ENCODE results near the gene FNDC3A. TPM values are rescaled to one million over a fixed set of nuclear protein-coding genes. Genes with fewer than 3 reads are reported as not detected.

FNDC3A gene
- total RNA-seq, 1 donor from 2014 or later, result 39.4 TPM

DNA sequence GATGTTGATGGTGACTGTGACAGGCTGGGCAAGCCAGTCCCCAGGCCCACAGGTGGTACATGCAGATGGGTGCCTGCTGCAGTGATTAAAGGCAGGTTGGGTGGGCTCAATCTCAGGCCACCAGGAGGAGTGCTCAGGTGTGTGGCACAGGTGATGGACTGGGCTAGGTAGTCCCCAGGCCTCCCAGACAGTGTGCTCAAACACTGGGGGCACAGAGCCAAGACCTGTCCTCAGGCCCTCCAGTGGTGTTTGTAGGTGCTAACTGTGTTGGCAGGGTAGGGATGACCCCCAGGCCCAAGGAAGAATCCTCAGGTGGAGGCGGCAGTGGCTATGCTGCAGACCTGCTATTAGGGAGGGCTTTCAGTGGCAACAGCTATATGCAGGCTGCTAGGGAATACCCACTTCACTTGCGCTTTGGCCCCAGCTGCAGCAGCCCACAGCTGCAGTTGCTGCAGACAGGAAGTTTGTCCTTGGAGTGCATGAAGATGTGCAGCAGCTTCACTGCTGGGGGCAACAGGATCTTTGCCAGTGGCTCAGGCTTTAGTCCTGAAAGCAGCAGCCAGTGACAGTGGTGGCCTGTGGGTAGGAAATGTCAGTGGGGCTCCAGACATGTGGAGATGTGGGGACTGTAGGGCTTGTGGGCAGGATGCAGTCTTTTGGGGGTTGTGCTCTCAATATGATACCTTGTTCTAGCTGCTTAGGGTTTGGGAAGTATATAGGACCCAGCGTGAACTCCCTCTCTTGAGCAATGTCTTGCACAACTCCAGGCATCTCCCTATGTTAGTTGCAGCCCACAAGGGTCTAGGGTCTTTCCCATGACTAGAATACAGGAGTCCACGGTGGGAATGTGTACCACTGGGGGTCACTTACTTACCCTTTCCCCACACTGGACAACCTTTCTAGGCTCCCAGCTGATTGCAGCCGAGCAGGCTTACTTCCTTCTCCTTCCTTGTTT, 190.4 kb downstream of the FNDC3A start:
- Mint-ChIP-seq H3K4me3 (ENCODE audit: unreplicated experiment) (no peak overlapping the region), H3K36me3 (ENCODE audit: low read depth, unreplicated experiment) (peaks cover 43% of the 10 kb centered on the region), H3K27ac (ENCODE audit: unreplicated experiment) (no peak overlapping the region), H3K27me3 (ENCODE audit: unreplicated experiment) (peaks cover 11% of the 10 kb centered on the region), H3K9me3 (ENCODE audit: unreplicated experiment) (peaks cover 10% of the 10 kb centered on the region), H3K4me1 (ENCODE audit: unreplicated experiment) (peaks cover 6% of the 10 kb centered on the region)
- no peak for TF ChIP-seq CTCF (IDR thresholded peaks at IDR 0.05; ENCODE audit: unreplicated experiment)
- no peak for DNase-seq (ENCODE audit: low spot score)

DNA sequence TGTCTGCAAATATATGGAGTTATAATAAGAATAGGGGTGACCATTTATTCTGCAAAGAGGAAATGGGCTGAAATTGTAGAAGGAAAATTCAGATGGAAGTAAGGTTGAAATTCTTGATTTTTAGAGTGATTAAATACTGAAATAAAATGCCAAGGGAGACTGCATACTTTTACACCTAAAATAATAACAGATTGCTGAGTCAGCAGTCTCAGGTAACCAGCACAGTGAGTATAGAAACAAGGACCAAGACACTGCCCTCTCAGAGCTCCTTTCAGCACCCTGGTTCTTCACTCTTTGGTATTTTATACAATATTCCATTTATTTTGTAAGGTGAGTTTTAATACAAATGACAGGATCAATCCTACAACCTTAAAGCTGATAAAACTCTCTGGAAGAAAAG, 195.6 kb downstream of the FNDC3A start:
- H3K4me3 Mint-ChIP-seq (ENCODE audit: unreplicated experiment), result no peak overlapping the region
- H3K36me3 Mint-ChIP-seq (ENCODE audit: low read depth, unreplicated experiment), result peaks cover 7% of the 10 kb centered on the region
- peaks cover 3% of the 10 kb centered on the region for H3K4me1 Mint-ChIP-seq (ENCODE audit: unreplicated experiment)
- no peak for DNase-seq (ENCODE audit: low spot score)
- no peak for TF ChIP-seq CTCF (IDR thresholded peaks at IDR 0.05; ENCODE audit: unreplicated experiment)
- no peak overlapping the region for H3K27ac Mint-ChIP-seq (ENCODE audit: unreplicated experiment)
- no peaks in the 10 kb centered on the region for H3K9me3 Mint-ChIP-seq (ENCODE audit: unreplicated experiment)
- H3K27me3 Mint-ChIP-seq (ENCODE audit: unreplicated experiment), result peaks cover 3% of the 10 kb centered on the region

DNA sequence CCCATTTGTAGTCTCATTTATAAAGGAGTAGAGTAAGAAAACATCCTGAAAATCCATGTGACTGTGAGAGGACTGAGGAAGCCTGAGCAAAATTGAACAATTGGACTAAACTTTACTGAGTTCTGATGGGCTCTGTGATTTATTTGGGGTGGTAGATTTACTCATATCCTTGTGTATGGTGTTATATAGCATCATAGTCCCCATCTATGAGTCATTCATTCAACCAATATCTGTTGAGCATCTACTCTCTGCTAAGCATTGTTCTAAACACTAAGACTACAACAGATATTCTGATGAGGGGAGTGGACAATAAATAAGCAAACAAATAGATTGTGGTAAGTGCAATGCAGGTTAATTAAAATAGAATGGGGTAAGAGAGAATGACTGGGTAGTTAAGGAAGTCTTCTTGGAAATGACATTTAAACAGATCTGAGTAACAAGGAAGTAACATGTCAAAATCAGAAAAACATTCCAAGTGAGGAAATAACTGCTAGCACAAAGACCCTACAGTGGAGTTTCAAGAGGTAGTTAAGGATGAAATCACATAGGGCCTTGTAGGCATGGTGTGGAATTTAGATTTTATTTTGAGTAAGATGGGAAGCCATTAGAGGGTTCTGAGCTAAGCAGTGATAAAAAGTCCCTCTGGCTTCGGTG, 208.1 kb downstream of the FNDC3A start:
- TF ChIP-seq CTCF (IDR thresholded peaks at IDR 0.05; ENCODE audit: unreplicated experiment), result no peak
- Mint-ChIP-seq H3K9me3 (ENCODE audit: unreplicated experiment) (no peaks in the 10 kb centered on the region), H3K36me3 (ENCODE audit: low read depth, unreplicated experiment) (peaks cover 25% of the 10 kb centered on the region), H3K27ac (ENCODE audit: unreplicated experiment) (no peak overlapping the region), H3K27me3 (ENCODE audit: unreplicated experiment) (no peaks in the 10 kb centered on the region), H3K4me1 (ENCODE audit: unreplicated experiment) (no peaks in the 10 kb centered on the region), H3K4me3 (ENCODE audit: unreplicated experiment) (no peak overlapping the region)
- no peak for DNase-seq (ENCODE audit: low spot score)

- Mint-ChIP-seq H3K4me3 (ENCODE audit: unreplicated experiment) (no peak overlapping the region), H3K4me1 (ENCODE audit: unreplicated experiment) (no peaks in the 10 kb centered on the region), H3K27me3 (ENCODE audit: unreplicated experiment) (no peaks in the 10 kb centered on the region), H3K27ac (ENCODE audit: unreplicated experiment) (peak overlapping the region; percentile 36), H3K36me3 (ENCODE audit: low read depth, unreplicated experiment) (peaks cover 25% of the 10 kb centered on the region), H3K9me3 (ENCODE audit: unreplicated experiment) (no peaks in the 10 kb centered on the region)
- no peak for DNase-seq (ENCODE audit: low spot score)
- no peak for TF ChIP-seq CTCF (IDR thresholded peaks at IDR 0.05; ENCODE audit: unreplicated experiment)
These were observed 208.9 kb downstream of the FNDC3A start for GRCh38 chr13:49184621-49185020.

DNA sequence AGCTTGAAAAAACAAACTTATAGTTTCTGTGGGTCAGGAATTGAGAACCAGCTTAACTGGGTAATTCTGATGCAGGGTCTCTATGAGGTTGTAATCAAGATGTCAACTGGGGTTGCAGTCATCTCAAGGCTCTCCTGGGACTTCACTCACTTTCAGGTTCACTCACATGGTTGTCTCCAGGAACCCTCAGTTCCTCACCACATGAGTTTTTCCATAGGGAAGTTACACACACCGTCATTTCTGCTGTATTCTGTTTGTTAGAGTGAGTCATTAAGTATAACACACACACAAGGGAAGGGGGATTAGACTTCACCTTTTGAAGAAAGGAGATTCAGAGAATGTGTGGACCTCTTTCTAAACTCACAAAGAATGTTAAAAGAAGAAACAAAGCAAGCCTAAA, 209.6 kb downstream of the FNDC3A start:
- Mint-ChIP-seq H3K27ac (ENCODE audit: unreplicated experiment) (no peak overlapping the region), H3K9me3 (ENCODE audit: unreplicated experiment) (no peaks in the 10 kb centered on the region), H3K27me3 (ENCODE audit: unreplicated experiment) (no peaks in the 10 kb centered on the region), H3K4me3 (ENCODE audit: unreplicated experiment) (peak overlapping the region; percentile 59), H3K36me3 (ENCODE audit: low read depth, unreplicated experiment) (peaks cover 25% of the 10 kb centered on the region), H3K4me1 (ENCODE audit: unreplicated experiment) (no peaks in the 10 kb centered on the region)
- TF ChIP-seq CTCF (IDR thresholded peaks at IDR 0.05; ENCODE audit: unreplicated experiment), result no peak
- no peak for DNase-seq (ENCODE audit: low spot score)

Measured in endothelial cell (in vitro differentiated cells).